Neural progenitor cell (in vitro differentiated cells): ENCODE data around the gene ACBD7.

ENCODE experiments used
- CTCF ChIP-seq: fragments of 200-600 bp; sonication (generic); IDR thresholded peaks from 2 replicates; pipeline ENCODE4 v1.5.1; 2017; ENCODE audit warnings: antibody characterized with exemption, mild to moderate bottlenecking
- EZH2phosphoT487 ChIP-seq: fragments of 200-600 bp; sonication (generic); IDR thresholded peaks from 2 replicates; pipeline ENCODE4 v1.6.1; 2017; ENCODE audit warnings: antibody characterized with exemption

GRCh38 chr10:15046626-15047025 is 42.0 kb downstream of the ACBD7 start:
- no peak for TF ChIP-seq CTCF
- TF ChIP-seq EZH2phosphoT487: no peak
